HG03139 (cell line): Measurements from ENCODE around the gene DDN.

ENCODE experiments used
- ATAC-seq: cut with Tn5 transposase; IDR thresholded peaks from one replicate; pipeline ENCODE4 v1.9.1; 2021; ENCODE audit not compliant: unreplicated experiment

Gene DDN

DNA sequence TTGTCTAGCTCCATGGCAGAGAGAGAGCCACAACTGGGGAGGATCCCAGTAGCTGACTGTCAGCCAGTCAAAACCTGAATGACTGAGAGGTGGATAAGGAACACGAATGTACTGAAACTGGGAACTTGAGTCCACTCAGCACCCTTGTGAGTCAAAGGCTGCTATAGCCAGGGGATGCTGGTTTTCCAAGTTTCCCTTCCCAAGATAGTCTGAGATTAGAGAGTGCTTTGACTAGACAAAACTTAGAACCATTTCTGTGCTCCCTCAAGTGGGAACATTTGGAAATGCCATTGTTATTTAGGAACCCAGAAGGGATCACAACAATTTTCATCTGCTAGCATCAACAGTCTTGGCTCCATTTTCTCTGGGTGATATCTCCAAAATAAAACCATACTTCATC is 15.4 kb upstream of the DDN start:
- no peak for ATAC-seq

DNA sequence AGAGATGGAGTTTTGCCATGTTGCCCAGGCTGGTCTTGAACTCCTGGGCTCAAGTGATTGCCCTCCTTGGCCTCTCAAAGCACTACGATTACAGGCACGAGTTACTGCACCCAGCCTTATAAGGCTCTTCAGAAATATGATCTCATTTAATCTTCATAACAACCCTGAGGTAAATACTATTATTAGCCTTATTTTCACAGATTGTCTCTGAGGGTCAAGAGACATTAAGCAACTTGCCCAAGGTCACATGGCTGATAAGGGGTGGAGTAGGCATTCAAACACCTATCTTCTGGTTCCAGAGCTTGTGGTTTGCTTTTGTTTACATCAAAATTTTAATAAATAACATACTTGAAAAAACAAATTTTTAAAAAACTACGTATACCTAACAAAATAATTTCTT is 14.3 kb upstream of the DDN start:
- no peak for ATAC-seq

DNA sequence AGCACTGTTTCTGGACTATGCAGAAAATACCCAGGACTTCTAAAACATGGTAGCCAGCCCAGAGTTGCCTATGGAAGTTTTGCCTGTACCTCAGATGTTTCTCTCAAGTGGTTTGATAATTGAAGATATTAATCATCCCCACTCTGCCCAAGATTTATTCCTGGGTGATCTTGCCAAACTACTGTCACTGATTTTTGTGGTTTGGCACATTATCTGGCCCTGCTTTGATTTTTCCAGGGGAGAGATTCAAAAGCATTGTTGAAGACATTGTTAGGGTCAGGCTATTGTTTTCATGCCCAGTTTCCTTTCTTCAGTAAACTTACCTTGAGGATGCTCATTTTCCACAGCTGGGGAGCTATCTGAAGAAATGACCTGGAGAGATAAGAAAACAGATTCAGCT is 13.6 kb upstream of the DDN start:
- no peak for ATAC-seq

GRCh38 chr12:49010092-49010668 is 11.0 kb upstream of the DDN start:
- ATAC-seq, result no peak

GRCh38 chr12:49008943-49009342 is 9.8 kb upstream of the DDN start:
- ATAC-seq, result no peak

DNA sequence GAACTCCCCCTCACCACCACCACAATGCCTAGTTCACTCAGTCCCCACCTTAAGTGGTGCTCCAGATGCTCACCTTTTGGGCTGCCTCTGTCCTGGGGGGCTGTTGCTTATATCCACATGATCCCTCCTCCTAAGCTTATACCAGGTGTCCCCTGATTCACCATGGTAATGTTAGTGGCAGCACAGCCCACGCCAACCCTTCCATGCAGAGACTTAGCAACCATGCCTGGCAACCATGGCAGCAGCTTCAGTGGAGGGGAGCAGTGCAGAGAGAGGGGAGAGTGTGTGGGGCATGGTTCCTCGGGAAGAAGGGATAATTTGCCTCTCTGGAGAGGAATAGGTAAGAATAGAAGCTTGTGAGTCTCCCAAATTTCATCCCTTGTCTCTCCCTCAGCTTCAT is 1.2 kb upstream of the DDN start:
- ATAC-seq, result no peak

- ATAC-seq, result no peak
Measured at GRCh38 chr12:48998497-48999353, 450 bp downstream of the DDN start.

DNA sequence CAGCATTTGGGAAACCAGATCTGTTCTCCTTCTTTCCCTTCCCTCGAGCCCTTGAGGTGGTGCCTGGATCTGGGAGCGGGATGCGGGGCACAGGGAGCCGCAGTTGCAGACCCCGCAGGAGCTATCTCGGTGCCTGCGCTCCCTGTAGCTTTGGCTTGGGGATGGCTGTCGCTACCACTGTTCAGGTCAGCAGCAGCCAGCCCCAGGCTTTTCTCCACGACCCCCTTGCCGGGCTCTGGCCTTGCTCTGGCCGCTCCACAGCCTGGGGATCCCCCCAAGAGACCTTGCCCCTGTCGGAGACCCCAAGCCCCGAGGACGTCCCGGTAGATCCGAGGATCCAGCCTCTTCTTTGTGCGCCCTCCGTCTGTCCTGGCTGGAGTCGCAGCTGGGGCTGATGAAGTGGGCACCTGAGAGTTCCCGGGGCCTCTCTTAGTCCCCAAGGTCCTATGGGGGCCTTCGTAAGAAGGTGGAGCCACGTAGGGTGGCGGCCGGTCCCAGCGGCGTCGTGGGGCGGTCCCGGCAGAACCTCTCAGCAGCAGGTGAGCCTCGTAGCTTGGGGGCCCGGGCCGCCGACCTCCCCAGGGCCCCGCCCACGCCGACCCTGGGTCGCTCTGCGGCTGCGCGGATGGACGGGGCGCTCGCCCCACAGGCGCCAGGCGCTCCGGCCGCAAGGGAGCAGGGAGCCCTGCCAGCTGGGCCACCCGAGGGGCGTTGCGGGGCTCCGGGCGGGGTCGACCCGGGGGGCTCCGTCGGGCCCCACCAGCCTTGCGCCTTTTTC is 1.3 kb downstream of the DDN start:
- ATAC-seq, result no peak

DNA sequence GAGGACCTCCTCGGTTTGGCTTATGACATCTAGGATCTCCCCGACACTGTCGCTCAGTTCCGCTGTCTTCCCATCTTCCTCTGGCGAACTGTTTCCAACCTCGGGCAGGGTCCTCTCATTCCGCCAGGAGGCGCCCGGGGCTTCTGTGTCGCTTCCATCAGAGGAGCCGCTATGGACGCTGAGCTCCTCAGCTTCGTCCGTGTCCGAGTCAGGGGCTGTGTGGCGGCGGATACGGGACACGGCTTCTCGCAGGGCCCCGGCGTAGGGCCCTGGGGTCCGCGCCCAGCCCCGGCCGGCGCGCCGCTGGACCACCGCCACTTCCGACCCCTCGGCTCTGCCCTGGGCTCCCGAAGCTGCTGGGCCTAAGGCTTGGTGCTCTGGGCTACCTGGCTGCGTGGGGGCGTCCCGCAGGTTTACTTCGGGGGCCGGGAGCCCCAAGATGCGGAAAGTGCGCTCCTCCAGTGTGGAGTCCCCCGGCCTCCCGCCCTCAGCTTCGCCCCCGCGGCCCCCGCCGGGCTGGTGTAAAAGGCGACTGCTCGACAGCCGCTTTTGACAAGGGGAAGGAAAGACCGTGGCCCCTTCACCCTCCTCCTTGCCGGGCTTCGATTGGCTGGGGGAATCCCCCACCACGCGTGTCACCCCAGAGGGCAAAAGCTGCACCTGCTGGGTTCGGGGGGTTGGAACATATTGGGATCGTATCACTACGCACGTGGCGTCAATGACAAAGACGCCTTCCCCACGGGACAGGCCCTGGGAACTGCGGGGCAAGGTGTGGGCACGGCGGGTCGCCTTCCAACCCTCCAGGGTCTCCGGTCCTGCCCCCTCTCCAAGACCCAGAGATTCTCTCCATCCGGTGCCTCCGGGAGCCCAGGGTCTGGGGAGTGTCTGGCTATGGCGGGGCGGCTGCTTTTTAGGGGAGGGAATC is 2.1 kb downstream of the DDN start:
- no peak for ATAC-seq

GRCh38 chr12:48995086-48995879 is 3.9 kb downstream of the DDN start:
- ATAC-seq, result no peak

GRCh38 chr12:48994224-48995085 is 4.7 kb downstream of the DDN start:
- ATAC-seq, result no peak

- ATAC-seq, result no peak
Measured at GRCh38 chr12:48993787-48994186, 5.4 kb downstream of the DDN start.

DNA sequence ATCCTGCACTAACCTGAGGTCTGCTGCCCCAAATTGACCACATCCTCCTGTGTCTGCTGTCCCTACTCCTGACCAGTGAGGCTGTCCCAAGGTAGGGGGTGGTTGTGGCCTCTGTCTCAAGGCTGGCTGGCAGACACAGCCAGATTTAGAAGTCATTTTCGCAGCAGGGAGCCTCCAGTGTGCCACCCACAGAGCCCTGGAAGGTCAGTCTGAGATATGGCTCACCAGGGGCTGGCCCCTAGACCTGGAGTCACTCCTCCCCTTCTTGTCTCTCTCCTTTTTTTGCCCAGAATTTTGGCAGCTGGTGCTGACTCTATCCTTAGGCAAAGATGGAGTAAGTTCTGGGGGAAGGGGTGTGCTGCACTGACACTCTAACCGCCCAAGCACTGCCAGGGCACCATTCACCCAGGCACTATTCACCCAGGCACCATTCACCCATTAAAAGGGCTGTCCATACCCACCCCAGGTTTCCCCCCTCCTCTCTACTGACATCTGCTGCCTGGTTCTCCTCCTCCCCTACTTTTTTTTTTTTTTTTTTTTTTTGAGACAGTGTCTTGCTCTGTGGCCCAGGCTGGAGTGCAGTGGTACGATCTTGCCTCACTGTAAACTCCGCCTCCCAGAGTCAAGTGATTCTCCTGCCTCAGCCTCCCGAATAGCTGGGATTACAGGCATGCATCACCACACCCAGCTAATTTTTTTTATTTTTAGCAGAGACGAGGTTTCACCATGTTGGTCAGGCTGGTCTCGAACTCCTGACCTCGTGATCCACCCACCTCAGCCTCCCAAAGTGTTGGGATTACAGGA is 7.7 kb downstream of the DDN start:
- no peak for ATAC-seq

GRCh38 chr12:48990552-48990951 is 8.6 kb downstream of the DDN start:
- ATAC-seq, result no peak

DNA sequence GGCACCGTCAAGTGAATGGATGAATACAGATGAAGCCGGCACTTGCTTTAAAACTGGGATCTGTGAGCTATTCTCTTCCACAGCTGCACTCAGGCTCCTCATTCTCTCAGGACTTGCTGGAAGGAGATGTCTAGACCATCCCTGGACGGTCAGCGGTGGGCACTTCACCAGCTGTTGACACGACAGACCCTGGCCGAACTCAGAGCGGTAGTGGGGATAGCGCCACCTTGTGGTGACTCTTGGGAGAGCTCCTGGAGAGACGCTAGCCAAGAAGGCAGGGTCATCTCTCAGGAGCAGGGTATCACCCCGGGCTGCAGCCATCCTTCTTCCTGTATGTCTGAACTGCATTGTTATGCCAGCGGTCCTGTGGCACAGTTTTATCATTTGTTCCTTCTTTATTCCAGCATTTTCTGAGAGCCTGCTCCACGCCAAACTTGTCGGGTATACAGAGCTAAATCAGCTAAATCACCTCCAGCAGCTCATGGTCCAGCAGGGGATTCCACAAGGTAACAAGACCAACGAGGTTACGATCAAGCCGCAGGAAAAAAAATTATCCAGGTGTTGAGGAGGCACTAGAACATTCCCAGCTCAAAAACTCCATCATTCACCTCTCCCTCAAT is 11.0 kb downstream of the DDN start:
- ATAC-seq, result no peak

DNA sequence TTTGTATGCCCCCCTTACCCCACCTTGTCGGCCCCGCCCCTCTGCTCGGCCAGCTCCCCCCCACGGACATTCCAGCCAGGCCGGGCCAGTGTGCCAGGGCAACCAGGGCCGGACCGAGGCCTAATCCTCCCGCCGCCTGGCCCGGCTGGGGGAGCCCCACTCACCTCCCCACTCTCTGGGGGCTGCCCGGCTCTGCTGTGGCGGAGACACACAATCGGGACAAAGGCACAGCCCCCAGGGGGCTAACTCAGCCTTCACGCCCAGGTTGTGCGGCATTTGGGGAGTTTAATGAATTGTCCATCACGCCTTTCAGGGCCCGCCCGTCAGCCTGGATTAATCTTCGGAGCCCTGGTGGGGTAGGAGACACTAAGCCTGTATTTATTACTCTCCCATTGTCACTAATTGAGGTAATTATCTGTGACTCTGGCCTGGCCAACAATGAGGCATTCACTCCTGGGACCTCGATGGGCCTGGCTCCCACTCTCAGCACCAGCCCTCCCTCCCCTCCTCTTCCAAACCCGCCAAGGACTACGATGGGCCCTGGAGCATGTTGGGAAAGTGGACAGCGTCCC is 12.4 kb downstream of the DDN start:
- no peak for ATAC-seq

GRCh38 chr12:48985901-48986300 is 13.3 kb downstream of the DDN start:
- no peak for ATAC-seq

DNA sequence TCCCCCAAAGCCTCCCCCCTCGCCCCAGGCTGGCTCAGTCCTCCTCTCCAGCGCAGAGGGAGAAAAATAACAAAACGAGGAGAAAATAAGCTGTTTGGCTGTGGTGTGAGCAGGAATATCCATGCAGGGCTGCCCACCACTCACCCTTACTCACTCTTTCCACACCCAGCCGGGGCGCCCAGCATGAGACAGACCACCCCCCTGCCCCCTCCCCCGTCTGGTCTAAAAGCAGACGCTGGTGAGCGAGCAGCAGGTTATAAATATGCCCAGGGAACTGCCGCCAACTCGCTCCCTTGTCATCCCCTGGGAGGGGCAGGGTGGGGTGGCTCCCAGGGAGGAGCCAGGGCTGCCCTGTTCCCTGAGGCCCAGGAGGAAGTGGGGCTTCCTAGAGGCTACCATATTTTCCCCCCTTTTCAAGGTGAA is 13.7 kb downstream of the DDN start:
- ATAC-seq, result no peak
